ENCODE results near the gene PATE1. TPM values are rescaled to one million over a fixed set of nuclear protein-coding genes. Genes with fewer than 3 reads are reported as not detected.
"Not testable (repeated sequence)": the region's sequence is repeated elsewhere in the genome, so short reads cannot be mapped to it uniquely, and the experiment has no call there.

The PATE1 gene, protein sequence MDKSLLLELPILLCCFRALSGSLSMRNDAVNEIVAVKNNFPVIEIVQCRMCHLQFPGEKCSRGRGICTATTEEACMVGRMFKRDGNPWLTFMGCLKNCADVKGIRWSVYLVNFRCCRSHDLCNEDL
- total RNA-seq, result not detected

DNA sequence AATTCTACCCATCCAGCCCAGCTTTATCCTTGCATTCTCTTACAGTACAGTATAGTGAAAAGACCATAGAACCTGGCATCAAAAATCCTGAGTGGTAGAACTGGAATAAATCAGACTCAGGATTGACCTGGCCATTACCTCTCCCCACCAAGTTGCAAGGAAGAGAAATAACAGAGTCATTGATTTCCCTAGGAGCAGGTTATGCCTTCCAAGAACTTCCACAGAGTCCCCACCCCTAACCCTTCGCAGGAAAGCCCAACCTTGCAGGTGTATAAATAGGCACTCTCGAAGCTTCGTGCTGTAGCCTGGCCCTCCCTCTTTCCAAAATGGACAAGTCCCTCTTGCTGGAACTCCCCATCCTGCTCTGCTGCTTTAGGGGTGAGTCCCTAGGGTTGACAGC, at the start of gene PATE1:
PATE1 (plus strand) TSS at position 301 of the 400 bp plus-strand sequence; CDS start at position 327, 26 bp downstream.
- DNase-seq (ENCODE audit: low read depth in 2 of 3, low spot score in 2 of 3), result no peak

DNA sequence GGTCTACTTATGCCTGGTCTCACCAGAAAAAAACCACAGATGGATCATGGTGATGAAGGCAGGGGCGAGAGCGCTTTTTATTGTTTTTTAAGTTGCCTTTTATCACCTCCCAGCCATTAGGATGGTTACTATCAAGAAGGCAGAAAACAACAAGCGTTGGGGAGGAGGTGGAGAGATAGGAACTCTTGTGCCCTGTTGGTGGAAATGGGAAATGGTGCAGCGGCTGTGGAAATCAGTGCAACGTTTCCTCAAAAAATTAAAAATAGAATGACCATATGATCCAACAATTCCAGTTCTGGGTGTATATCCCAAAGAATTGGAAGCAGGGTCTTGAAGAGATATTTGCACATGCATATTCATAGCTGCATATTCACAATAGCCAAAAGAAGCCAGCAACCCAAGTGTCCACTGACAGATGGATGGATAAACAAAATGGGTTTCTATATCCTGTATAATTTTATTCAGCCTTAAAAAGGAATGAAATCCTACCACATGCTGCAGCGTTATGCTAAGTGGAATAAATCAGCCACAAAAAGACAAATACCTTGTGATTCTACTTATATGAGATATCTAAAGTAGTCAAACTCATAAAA, 45.0 kb upstream of the PATE1 start:
- no peak for DNase-seq (ENCODE audit: low read depth in 2 of 3, low spot score in 2 of 3)

DNA sequence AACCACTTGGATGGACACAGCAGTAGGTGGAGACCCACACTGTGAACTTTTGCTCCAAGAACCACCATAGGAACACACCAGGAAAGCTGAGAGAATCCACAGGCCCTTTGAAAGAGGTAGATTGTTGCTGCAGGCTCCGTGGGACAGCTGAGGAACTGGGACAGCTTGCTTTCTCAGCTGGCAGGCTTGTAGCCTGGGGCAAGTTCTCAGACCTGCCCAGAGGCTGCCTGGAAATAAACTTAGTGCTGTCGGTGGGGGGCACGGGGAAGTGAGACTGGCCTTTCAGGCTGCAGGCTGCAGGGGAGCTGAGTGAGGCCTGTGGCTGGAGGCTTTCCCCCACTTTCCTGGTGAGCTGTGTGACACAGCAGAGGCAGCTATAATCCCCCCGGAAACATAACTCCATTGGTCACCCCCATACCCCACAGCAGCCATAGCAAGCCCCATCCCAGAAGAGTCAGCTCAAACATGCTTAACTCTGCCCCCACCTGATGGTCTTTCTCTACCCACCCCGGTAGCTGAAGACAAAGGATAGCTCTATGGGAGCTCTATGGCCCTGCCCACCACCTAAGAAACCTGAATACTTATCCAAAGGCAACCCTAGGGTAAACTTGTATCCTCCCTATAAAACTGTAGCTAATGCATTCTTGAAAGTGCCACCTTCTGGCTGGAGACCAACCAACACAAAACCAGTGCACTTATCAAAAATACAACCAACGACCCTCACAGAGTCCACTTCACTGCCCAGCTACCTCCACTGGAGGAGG, 44.0 kb upstream of the PATE1 start:
- no peak for DNase-seq (ENCODE audit: low read depth in 2 of 3, low spot score in 2 of 3)

DNA sequence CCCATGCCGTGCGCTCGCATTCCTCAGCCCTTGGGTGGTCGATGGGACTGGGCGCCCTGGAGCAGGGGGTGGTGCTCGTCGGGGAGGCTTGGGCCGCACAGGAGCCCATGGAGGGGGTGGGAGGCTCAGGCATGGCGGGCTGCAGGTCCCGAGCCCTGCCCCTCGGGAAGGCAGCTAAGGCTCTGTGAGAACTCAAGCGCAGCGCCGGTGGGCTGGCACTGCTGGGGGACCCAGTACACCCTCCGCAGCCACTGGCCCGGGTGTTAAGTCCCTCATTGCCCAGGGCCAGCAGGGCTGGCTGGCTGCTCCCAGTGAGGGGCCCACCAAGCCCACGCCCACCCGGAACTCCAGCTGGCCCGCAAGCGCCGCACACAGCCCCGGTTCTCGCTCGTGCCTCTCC, 41.4 kb upstream of the PATE1 start:
- not testable (repeated sequence) for DNase-seq (ENCODE audit: low read depth in 2 of 3, low spot score in 2 of 3)

DNA sequence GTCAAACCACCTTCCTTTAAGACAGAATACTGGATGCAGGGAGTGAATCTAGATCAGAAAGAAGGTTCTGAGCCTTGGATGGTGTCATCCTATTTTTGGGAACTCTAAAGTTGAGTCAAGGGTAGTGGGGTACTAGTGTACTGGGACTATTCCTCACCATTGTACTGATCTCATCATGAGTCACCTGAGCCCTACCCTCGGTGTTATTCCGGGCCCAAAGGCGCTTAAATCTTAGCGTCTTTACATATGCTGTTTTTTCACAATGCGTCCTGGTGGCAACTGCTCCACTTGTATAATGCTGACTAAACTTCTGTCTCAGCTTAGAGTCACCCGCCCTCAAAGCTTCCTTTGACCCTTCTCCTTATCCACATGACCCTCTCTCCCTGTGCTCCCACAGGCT, 25.3 kb upstream of the PATE1 start:
- DNase-seq (ENCODE audit: low read depth in 2 of 3, low spot score in 2 of 3), result no peak

DNA sequence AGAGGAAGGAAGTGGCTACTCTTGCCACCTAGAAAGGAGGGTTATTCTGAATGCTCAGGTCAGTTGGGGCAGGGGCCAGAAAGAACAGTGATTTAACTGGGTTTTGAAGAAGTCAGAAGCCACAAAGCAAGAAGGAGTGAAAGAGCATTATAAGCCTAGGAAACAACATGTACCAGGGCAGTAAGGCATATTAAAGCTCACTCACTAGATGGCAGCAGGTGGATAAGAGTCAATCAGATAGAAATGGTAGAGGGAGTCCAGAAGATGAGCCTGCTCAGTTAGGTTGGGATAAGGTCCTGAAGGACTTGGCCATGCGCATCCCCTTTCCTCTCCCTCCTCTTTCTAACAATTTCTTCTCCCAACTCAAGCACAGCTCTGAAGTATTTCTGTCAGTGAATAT, 22.0 kb upstream of the PATE1 start:
- DNase-seq (ENCODE audit: low read depth in 2 of 3, low spot score in 2 of 3), result peak in 1 of 3 donors; percentile 4

DNA sequence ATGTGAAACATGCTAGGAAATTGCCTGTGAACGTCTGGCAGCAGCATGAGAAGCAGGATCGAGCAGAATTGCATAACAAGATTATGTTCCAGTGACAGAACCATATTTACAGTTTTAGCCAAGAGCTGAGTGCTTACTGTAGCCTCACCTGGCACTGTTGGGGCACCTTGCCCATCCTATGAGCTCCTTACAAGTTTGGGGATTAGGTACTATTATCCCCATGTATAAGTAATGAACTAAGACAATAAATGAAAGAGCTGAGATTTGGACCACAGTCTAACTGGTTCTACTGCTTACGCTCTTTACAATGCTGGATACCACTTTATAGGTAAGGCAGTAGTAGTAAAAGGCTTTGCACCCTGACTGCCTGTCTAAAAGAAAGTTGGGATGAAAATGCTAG, 17.1 kb upstream of the PATE1 start:
- DNase-seq (ENCODE audit: low read depth in 2 of 3, low spot score in 2 of 3), result no peak

DNA sequence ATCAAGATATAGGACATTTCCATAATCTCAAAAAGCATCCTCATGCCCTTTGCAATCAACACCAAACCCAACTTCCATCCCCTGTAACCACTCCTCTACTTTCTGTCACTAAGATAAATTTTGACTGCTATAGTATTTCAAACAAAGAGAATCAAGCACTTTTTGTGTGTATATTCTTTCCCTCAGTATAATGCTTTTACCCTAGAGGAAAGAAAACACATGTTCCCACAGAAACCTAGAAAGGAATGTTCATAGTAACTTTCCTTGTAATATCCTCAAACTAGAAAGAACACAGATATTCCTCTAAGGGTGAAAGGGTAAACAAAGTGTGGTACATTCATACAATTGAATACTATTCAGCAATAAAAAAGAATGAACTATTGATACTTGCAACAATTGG, 5.5 kb upstream of the PATE1 start:
- no peak for DNase-seq (ENCODE audit: low read depth in 2 of 3, low spot score in 2 of 3)

DNA sequence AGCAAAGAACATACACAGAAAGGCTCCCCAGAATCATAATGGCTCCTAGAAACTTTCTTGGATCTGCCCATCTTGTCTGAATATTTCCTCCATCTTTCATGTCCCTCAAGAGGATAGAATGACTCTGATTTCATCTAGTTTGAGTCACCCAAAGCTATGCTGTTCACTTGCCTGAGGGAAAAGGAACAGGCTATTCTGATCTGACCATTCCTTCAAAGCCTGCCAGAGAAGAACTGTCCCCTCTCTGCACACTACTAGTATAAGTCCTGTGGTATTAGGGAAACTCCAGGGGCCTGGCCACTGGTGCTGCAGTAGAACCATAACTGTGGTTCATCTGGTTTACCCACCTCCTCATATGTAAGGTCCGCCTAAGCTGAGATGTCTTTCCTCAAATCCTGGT, 2.4 kb upstream of the PATE1 start:
- no peak for DNase-seq (ENCODE audit: low read depth in 2 of 3, low spot score in 2 of 3)

DNA sequence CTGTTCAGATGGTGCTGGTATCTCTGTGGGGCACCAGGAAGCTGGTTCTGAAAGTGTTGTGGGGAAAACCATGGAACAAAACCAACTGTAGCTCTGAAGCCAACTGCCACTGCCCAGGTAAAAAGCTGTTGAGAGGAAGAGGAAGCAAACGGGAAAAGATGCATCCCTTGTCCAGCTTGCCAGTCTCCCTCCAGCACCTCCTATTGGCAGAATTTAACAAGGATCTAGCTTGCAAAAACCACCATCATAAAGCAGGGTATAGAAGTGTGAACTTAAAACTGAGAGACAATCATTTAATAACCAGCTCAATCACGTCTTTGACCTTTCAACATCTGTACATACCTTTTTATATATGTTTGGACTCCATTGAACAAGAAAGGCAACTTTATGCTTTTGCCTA, 4.5 kb downstream of the PATE1 start:
- no peak for DNase-seq (ENCODE audit: low read depth in 2 of 3, low spot score in 2 of 3)

DNA sequence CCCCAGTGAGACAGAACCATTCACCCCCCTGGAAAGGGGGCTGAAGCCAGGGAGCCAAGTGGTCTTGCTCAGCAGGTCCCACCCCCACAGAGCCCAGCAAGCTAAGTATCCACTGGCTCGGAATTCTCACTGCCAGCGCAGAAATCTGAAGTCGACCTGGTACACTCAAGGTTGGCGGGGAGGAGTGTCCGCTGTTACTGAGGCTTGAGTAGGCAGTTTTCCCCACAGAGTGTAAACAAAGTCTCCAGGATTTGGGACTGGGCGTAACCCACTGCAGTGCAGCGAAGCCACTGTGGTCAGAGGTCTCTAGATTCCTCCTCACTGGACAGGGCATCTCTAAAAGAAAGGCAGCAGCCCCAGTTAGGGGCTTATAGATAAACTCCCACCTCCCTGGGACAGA, 10.0 kb downstream of the PATE1 start:
- DNase-seq (ENCODE audit: low read depth in 2 of 3, low spot score in 2 of 3), result no peak

DNA sequence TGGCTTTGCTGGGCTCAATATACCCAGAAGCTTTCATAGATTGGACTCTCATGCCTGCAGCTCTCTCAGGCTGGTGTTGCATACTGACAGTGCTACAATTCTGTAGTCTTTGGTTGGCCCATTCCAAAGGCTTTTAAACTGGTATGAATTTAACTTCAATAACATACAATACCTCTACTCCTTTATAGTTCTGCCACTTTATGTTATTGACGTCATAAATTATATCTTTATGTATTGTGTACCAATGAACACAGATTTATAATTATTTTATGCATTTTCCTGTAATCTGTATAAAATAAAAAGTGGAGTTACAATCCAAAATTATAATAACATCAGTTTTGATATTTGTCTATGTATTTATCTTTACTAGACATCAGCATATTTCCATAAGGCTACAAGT, 16.4 kb downstream of the PATE1 start:
- DNase-seq (ENCODE audit: low read depth in 2 of 3, low spot score in 2 of 3), result no peak

DNA sequence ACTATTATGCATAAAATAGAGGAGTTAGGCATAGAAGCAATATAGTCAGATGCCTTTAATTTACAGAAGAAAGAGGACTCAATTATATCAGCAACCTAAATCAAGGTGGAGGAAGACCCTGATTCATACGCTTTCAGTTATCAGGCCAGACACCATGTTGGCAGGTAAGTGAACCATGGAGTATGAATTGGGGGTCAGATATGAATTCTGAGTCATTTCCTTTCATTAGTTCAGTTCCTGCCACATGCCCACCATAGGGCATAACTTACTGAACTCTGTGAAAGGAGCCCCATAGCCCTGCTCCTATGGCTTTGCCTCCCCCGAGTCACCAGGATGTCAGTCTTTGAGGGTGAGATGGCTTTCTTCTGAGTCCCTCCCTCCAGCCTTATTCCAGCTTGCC, 17.4 kb downstream of the PATE1 start:
- no peak for DNase-seq (ENCODE audit: low read depth in 2 of 3, low spot score in 2 of 3)

DNA sequence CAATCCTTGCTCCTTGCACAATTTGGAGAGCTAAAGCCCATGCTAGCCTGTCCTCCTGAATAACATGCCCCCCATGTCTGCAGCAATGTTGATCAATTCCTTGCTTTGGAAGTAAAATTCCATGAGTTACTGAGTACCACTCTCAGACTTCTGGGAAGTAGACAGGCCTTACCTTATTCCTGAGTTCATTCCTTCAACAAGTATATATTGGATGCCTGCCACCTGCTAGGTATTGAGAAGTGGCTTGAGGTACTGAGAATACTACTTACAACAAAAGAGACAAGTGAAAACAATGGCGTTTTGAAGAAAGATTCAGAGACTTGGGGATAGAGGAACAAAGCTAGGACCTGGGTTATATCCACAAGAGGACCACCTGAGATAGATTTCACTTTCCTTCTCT, 20.2 kb downstream of the PATE1 start:
- no peak for DNase-seq (ENCODE audit: low read depth in 2 of 3, low spot score in 2 of 3)

DNA sequence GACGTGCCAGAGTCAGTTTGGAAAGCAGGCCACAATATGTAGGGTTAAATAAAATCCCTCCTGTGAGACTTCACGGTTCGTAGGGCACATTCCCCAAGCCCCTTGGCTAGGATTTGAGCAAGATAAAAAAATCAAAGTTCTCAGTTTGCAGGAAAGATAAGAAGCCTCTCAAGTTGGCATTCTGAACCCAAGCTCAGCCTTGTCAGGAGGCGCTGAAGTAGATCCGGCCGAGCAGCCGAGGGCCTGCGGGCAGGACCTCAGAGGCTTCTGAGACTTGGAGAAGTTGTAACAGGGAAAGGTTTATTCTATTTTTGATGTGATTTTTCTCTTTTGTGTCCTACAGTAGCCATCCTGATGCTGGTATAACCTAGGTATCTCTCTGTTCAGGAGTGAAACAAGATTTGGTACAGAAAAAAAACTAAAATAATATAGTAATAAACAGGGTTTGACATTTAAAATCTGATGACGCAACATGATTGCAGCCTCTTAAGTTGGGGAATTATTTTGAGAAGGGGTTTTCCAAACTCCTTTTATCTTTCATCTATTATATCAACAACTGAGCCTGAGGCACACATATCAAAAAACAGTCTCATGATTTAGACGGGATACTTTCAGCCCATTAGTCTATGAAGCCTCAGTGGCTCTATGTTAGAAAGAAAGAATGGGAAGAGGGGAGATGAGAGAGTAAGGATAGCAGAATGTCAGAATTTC, 22.4 kb downstream of the PATE1 start:
- no peak for DNase-seq (ENCODE audit: low read depth in 2 of 3, low spot score in 2 of 3)

DNA sequence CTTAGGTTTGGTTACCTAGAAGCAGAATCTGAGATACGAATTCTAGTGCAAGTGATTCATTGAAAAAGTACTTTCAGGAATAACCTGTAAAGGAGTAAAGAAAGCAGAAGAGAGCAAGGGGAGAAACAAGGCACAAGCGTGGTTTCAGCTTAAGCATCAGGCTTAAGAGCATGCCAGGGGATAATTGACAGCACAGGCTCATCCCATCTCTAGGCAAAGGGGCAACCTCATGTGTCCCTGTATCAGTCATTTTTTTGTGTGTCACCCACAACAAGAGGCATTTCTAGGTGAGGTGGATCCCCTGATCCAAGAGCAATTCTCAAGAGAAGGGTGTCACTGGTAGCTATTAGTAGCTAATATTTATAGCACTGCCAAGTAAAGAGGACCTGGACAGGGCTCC, 24.5 kb downstream of the PATE1 start:
- DNase-seq (ENCODE audit: low read depth in 2 of 3, low spot score in 2 of 3), result no peak

DNA sequence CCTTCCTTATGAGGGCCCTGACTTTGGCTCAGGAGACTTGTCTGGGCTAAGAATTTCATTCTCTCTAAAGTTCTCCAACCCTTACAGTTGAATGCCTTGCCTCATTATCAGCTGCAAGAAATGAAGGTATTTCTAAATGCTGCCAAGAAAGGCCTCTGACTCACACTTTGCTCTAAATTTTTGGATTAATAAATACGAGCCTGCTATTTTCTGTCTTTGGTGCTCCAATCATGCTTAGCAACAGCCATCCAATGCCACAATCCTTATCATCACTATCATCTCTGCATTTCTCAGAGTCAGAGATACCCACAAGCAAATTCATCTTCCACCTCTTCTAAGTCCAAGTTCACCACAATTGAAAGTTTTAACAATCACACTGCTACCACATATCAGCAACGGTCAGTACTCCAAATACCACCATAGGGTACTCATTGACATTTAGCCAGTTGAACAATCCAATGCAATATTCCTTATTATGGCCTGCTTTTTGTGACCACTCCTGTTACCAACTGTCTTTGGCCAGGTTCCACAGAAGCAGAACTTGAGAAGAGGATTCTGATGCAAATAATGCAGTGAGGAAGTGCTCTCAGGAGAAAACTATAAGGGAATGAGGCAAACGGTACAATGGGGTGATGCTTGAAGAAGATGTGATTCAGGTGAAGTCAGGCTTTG, 26.9 kb downstream of the PATE1 start:
- no peak for DNase-seq (ENCODE audit: low read depth in 2 of 3, low spot score in 2 of 3)

DNA sequence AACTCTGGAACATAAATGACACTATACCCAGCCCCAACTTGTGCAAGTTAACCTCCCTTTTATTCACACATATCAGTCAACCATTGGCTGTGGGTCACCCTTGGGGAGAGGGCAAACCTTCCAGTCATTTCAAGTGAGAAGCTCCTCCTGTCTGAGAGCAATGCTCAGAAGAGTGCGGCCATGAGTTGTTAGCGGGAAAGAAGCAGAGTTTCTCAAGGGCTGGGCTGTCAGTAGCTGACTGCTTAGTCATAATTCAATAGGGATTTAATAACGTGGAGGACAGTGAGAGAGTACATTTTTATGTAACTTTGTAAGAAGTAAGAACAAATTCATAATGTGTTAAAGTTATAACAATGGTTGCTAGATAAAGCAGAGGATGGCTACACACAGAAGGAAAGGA, 27.4 kb downstream of the PATE1 start:
- no peak for DNase-seq (ENCODE audit: low read depth in 2 of 3, low spot score in 2 of 3)

DNA sequence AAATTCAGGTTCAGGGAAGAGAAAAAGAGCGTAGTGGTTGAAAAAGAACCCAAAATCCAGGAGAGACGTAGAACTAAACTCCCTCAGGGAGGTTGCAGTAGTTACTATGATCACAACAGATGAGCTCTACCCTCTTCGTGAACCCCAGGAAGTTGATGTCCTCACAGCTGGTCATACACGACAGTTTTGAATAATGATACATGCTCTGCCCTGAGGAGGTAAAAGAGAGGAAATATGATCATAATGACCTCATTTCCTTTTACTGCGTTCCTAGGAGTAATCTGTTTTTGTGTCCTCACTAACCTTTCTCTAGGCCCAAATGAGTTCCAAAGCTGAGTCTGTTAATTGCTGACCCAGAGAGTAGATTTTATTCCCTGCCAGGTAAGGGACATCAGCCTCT, 31.2 kb downstream of the PATE1 start:
- DNase-seq (ENCODE audit: low read depth in 2 of 3, low spot score in 2 of 3), result no peak

DNA sequence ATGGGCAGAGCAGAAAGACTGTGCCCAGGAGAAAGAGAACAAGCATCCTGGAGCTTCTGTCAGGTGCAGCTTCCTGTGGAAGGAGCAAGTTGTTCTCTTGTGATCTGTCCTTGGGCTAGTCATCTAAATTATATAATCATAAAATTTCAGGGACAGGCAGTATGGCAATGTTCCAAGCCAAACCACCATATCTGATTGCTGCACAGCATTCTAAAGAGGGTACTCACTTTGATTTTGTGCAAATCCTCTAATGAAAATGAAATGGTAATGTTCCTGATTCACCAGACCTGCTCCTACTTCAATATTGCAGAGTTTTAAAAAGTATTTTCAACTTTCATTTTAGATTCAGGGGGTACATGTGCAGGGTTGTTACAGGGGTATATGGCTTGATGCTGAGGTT, 32.6 kb downstream of the PATE1 start, which contains the start of gene PATE2:
PATE2 (minus strand) TSS at position 101 of the 400 bp plus-strand sequence; CDS start at position 46, 55 bp downstream.
- DNase-seq (ENCODE audit: low read depth in 2 of 3, low spot score in 2 of 3), result no peak

DNA sequence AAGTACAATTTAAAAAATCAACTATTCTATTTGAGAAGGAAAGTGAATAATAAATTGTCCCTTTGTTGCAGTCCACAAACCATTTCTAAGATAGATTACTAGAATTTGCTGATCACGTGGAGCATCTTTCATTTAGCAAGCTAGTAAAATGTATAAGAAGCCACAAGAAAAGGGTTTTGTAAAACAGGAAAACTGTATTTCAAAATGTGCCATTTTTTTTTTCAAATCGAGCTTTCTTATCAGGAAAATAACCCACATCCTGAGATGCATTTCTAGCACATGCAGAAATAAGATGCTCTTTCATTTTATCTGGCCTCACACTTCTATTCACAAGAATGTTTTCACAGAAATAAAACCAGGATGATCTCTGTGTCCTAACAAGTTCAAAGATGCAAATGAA, 38.6 kb downstream of the PATE1 start:
- DNase-seq (ENCODE audit: low read depth in 2 of 3, low spot score in 2 of 3), result no peak
